ENCODE measurements around the gene COL16A1.

Gene COL16A1

GRCh38 chr1:31683997-31684396, 19.8 kb downstream of the COL16A1 start:
- no peak for DNase-seq

- DNase-seq, result no peak
Observed at GRCh38 chr1:31681415-31681814, 22.4 kb downstream of the COL16A1 start.

GRCh38 chr1:31679676-31680230, 24.1 kb downstream of the COL16A1 start:
- no peak for DNase-seq

- DNase-seq, result no peak
Observed at GRCh38 chr1:31679091-31679490, 24.7 kb downstream of the COL16A1 start.

- DNase-seq, result no peak
Observed at GRCh38 chr1:31678681-31679080, 25.1 kb downstream of the COL16A1 start.

GRCh38 chr1:31677949-31678348, 25.9 kb downstream of the COL16A1 start:
- DNase-seq, result no peak

GRCh38 chr1:31677401-31677800, 26.4 kb downstream of the COL16A1 start:
- no peak for DNase-seq

GRCh38 chr1:31675756-31676155, 28.1 kb downstream of the COL16A1 start:
- DNase-seq, result no peak

- no peak for DNase-seq
Observed at GRCh38 chr1:31675161-31675560, 28.7 kb downstream of the COL16A1 start.

- DNase-seq, result peak; percentile 57
Observed at GRCh38 chr1:31674626-31675025, 29.2 kb downstream of the COL16A1 start.

GRCh38 chr1:31673433-31673832, 30.4 kb downstream of the COL16A1 start:
- DNase-seq, result no peak

- DNase-seq, result no peak
Observed at GRCh38 chr1:31672986-31673385, 30.8 kb downstream of the COL16A1 start.

- no peak for DNase-seq
Observed at GRCh38 chr1:31671561-31672201, 32.1 kb downstream of the COL16A1 start.

- DNase-seq, result no peak
Observed at GRCh38 chr1:31671147-31671546, 32.7 kb downstream of the COL16A1 start.

- DNase-seq, result no peak
Observed at GRCh38 chr1:31670593-31670964, 33.2 kb downstream of the COL16A1 start.

- peak; percentile 46 for DNase-seq
Observed at GRCh38 chr1:31669786-31670592, 33.8 kb downstream of the COL16A1 start.

GRCh38 chr1:31669433-31669785, 34.4 kb downstream of the COL16A1 start:
- DNase-seq, result no peak

- no peak for DNase-seq
Observed at GRCh38 chr1:31668303-31668883, 35.4 kb downstream of the COL16A1 start.

GRCh38 chr1:31667065-31667785, 36.6 kb downstream of the COL16A1 start:
- no peak for DNase-seq

- DNase-seq, result peak; percentile 32
Observed at GRCh38 chr1:31666263-31666963, 37.4 kb downstream of the COL16A1 start.

- no peak for DNase-seq
Observed at GRCh38 chr1:31665234-31665878, 38.5 kb downstream of the COL16A1 start.

- DNase-seq, result no peak
Observed at GRCh38 chr1:31664528-31664927, 39.3 kb downstream of the COL16A1 start.
